Body of pancreas (tissue), 4 donors: ENCODE results near the gene CLIP4. TPM values are rescaled to one million over a fixed set of nuclear protein-coding genes. Genes with fewer than 3 reads are reported as not detected.

ENCODE experiments used
- ATAC-seq: fragments of 150-250 bp; one replicate; pipeline ENCODE4 v1.9.1; 2016
- DNase-seq, 4 donors: peaks; one replicate each; pipeline ENCODE4 v3.0.0-alpha.2; 2019
- H3K27ac ChIP-seq, 4 donors: fragments of 200-600 bp; sonication (generic); 1 replicate in 3 of 4; 2 replicates in 1 of 4; pipeline versions ENCODE4 v1.5.1 to v1.6.1; 2016 to 2019; ENCODE audit warnings: mild to moderate bottlenecking in 1 of 4, mixed read lengths in 1 of 4, moderate library complexity in 1 of 4
- H3K27me3 ChIP-seq, 2 donors: fragments of 200-600 bp; sonication (generic); one replicate each; pipeline ENCODE4 v1.6.0; 2016; ENCODE audit warnings: mild to moderate bottlenecking in 1 of 2
- H3K36me3 ChIP-seq, 2 donors: fragments of 200-600 bp; sonication (generic); replicated peaks in 1 of 2; 2 replicates each; pipeline ENCODE4 v1.5.1; 2016; ENCODE audit warnings: low read depth in 2 of 2; ENCODE audit not compliant: insufficient read depth in 1 of 2
- H3K4me1 ChIP-seq: fragments of 200-600 bp; sonication (generic); one replicate; pipeline ENCODE4 v1.6.0; 2016
- H3K4me3 ChIP-seq, 2 donors: fragments of 200-600 bp; sonication (generic); 1 replicate in 1 of 2; 2 replicates in 1 of 2; pipeline ENCODE4 v1.5.1; 2016 to 2019
- H3K9me3 ChIP-seq, 3 donors: fragments of 200-600 bp; sonication (generic); 1 replicate in 2 of 3; 2 replicates in 1 of 3; pipeline ENCODE4 v1.5.1; 2016
- POLR2A ChIP-seq, 3 donors: fragments of 450-650 bp; IDR thresholded peaks; one replicate each; pipeline ENCODE4 v1.6.1; 2016; ENCODE audit warnings: antibody characterized with exemption in 3 of 3, mild to moderate bottlenecking in 2 of 3
- WGBS, 2 donors: methylation state at CpG; one replicate each; pipeline ENCODE4 v1.1.5; 2017; 5-methylcytosine and 5-hydroxymethylcytosine counted together
- intact Hi-C: fragments of 100-400 bp; cut with DNase I; formaldehyde crosslinking; loops from one replicate; pipeline ENCODE4 v1.15.1; 2023
- total RNA-seq, 2 donors: library from RNA; depleted of rRNA; stranded (reverse); fragments of >200 nt; gene quantifications; one replicate each; pipeline ENCODE4 v1.1.0, GENCODE V29; 2016
- TF ChIP-seq, protein P1 (sequence below), 7 experiments: fragments of 450-650 bp in 4 of 7; fragments of 200-600 bp in 3 of 7; sonication (generic) in 3 of 7; IDR thresholded peaks; one replicate each; pipeline ENCODE4 v1.5.1; 2016 to 2019; ENCODE audit warnings: antibody characterized with exemption in 7 of 7

The CLIP4 gene
- total RNA-seq, 2 donors from 2014 or later = 17.5 to 19.7 TPM

DNA sequence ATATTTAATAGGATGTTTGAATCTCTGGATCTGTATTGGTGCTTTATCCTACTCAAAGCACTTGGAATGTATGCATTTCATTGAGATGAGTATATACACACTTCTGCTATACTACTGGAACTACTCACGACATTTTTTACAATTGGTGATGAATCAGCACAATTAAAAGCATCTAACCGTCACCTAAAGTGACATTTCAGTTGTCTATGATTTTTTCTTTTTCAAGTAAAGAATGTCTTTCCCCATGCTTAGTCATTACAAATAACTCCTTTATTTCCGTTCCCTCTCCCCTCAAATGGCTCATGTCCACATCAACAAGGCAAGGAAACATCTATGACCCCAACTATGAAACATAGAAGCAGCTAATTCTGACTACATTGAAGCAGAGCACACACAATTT, 77.3 kb downstream of the CLIP4 start:
- WGBS, 2 donors = 70 to 78% methylated on average over 3 of the region's 3 CpGs
- H3K27ac ChIP-seq = no peak overlapping the region
- no peak for DNase-seq
- no peak for ATAC-seq
- TF ChIP-seq POLR2A (IDR thresholded peaks at IDR 0.05) = no peak
- TF ChIP-seq, protein P1, sequence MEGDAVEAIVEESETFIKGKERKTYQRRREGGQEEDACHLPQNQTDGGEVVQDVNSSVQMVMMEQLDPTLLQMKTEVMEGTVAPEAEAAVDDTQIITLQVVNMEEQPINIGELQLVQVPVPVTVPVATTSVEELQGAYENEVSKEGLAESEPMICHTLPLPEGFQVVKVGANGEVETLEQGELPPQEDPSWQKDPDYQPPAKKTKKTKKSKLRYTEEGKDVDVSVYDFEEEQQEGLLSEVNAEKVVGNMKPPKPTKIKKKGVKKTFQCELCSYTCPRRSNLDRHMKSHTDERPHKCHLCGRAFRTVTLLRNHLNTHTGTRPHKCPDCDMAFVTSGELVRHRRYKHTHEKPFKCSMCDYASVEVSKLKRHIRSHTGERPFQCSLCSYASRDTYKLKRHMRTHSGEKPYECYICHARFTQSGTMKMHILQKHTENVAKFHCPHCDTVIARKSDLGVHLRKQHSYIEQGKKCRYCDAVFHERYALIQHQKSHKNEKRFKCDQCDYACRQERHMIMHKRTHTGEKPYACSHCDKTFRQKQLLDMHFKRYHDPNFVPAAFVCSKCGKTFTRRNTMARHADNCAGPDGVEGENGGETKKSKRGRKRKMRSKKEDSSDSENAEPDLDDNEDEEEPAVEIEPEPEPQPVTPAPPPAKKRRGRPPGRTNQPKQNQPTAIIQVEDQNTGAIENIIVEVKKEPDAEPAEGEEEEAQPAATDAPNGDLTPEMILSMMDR (IDR thresholded peaks at IDR 0.05) = no peak
- no peak overlapping the region for H3K4me3 ChIP-seq
- no peaks in the 10 kb centered on the region for H3K4me1 ChIP-seq
- intact Hi-C loops = no loop called here
- H3K27me3 ChIP-seq = no peaks in the 10 kb centered on the region
- H3K9me3 ChIP-seq = no peaks in the 10 kb centered on the region
- no peaks in the 10 kb centered on the region for H3K36me3 ChIP-seq

- Histone ChIP-seq H3K36me3 (no peaks in the 10 kb centered on the region), H3K27ac (no peak overlapping the region), H3K27me3 (no peaks in the 10 kb centered on the region), H3K4me3 (no peak overlapping the region), H3K4me1 (no peaks in the 10 kb centered on the region), H3K9me3 (no peaks in the 10 kb centered on the region)
- ATAC-seq = no peak
- 78 to 83% methylated on average over 12 of the region's 12 CpGs for WGBS, 2 donors
- TF ChIP-seq POLR2A (IDR thresholded peaks at IDR 0.05) = no peak
- TF ChIP-seq, protein P1 (IDR thresholded peaks at IDR 0.05) = no peak
- DNase-seq = no peak
- intact Hi-C loops = no loop called here
Measured at GRCh38 chr2:29193111-29193510, 77.9 kb downstream of the CLIP4 start.

DNA sequence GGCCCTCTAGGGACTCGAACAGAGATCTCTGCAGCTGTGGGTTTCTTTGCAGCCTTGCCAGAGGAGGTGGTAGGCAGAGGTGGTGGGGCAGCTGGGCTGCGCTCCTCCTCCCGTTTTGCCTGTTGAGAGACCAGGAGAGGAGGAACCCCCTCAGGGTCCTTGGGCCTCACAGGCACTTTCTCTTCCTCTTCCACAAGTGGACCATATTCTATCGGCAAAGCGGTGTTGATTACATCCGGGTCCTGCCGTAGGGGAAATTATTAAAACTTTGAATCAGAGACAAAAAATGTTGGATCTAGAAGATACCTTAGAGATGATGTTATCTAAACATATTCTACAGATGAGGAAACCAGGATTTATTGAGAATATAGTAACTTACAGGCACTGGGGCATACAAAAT, 78.5 kb downstream of the CLIP4 start:
- DNase-seq (no peak), ATAC-seq (no peak)
- no peaks in the 10 kb centered on the region for H3K36me3 ChIP-seq
- intact Hi-C loops = no loop called here
- H3K4me1 ChIP-seq = no peaks in the 10 kb centered on the region
- no peak overlapping the region for H3K27ac ChIP-seq
- H3K9me3 ChIP-seq = no peaks in the 10 kb centered on the region
- 72 to 82% methylated on average over 5 to 7 of the region's 7 CpGs for WGBS, 2 donors
- no peaks in the 10 kb centered on the region for H3K27me3 ChIP-seq
- no peak overlapping the region for H3K4me3 ChIP-seq
- no peak for TF ChIP-seq POLR2A (IDR thresholded peaks at IDR 0.05)
- TF ChIP-seq, protein P1 (IDR thresholded peaks at IDR 0.05) = no peak

DNA sequence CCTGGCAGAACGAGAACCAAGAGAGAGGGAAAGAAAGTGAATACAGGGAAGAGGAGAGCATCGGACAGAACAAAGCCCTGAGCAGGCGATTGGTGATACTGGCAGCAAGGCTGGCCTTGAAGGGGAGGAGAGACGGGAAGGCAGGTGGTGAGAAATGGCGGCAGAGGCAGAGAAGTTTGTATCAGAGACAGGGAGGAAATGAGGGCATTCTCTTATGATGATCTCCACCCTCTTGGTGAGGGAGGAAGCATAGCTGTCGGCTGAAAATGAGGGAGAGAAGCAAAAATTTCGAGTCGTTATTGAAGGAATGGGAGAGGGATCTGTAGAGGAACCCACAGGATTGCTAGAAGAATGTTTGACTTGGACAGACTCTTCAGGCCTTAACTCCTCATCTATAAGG, 80.6 kb downstream of the CLIP4 start:
- Histone ChIP-seq H3K4me1 (no peaks in the 10 kb centered on the region), H3K27ac (no peak overlapping the region), H3K27me3 (no peaks in the 10 kb centered on the region), H3K4me3 (no peak overlapping the region), H3K9me3 (no peaks in the 10 kb centered on the region), H3K36me3 (no peaks in the 10 kb centered on the region)
- 72 to 74% methylated on average over 8 of the region's 8 CpGs for WGBS, 2 donors
- ATAC-seq = no peak
- TF ChIP-seq POLR2A (IDR thresholded peaks at IDR 0.05) = no peak
- TF ChIP-seq, protein P1 (IDR thresholded peaks at IDR 0.05) = no peak
- DNase-seq = no peak
- intact Hi-C loops = loop anchor here (5.0 kb wide), 1 partner anchor 238 kb away; no protein-coding TSS in a partner anchor
